ENCODE data around the gene TTC21B.

The TTC21B gene

GRCh38 chr2:165846056-165846455 lies 107.5 kb downstream of the TTC21B start:
- TF ChIP-seq REST (IDR thresholded peaks at IDR 0.05; ENCODE audit: insufficient replicate concordance, low read depth) = no peak
- no peak for TF ChIP-seq SPI1 (IDR thresholded peaks at IDR 0.05; ENCODE audit: borderline replicate concordance, low read depth)
- TF ChIP-seq GABPA (IDR thresholded peaks at IDR 0.05; ENCODE audit: low read depth) = no peak
- TF ChIP-seq POLR2AphosphoS5 (IDR thresholded peaks at IDR 0.05; ENCODE audit: low read depth) = no peak
- TF ChIP-seq, protein P1, sequence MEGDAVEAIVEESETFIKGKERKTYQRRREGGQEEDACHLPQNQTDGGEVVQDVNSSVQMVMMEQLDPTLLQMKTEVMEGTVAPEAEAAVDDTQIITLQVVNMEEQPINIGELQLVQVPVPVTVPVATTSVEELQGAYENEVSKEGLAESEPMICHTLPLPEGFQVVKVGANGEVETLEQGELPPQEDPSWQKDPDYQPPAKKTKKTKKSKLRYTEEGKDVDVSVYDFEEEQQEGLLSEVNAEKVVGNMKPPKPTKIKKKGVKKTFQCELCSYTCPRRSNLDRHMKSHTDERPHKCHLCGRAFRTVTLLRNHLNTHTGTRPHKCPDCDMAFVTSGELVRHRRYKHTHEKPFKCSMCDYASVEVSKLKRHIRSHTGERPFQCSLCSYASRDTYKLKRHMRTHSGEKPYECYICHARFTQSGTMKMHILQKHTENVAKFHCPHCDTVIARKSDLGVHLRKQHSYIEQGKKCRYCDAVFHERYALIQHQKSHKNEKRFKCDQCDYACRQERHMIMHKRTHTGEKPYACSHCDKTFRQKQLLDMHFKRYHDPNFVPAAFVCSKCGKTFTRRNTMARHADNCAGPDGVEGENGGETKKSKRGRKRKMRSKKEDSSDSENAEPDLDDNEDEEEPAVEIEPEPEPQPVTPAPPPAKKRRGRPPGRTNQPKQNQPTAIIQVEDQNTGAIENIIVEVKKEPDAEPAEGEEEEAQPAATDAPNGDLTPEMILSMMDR (IDR thresholded peaks at IDR 0.05; ENCODE audit: insufficient read depth, low read length) = no peak
- DNase-seq (ENCODE audit: low read depth in 1 of 2, low spot score in 1 of 2) = no peak
- H3K4me3 ChIP-seq (replicated peaks; ENCODE audit: insufficient read depth, low read length) = no peak overlapping the region
- H3K27ac ChIP-seq (replicated peaks) = no peak overlapping the region
- no peaks in the 10 kb centered on the region for H3K27me3 ChIP-seq (ENCODE audit: insufficient read depth, poor library complexity, severe bottlenecking)

- TF ChIP-seq SPI1 (IDR thresholded peaks at IDR 0.05; ENCODE audit: borderline replicate concordance, low read depth) (no peak), POLR2AphosphoS5 (IDR thresholded peaks at IDR 0.05; ENCODE audit: low read depth) (no peak), REST (IDR thresholded peaks at IDR 0.05; ENCODE audit: insufficient replicate concordance, low read depth) (no peak), GABPA (IDR thresholded peaks at IDR 0.05; ENCODE audit: low read depth) (no peak)
- TF ChIP-seq, protein P1 (IDR thresholded peaks at IDR 0.05; ENCODE audit: insufficient read depth, low read length) = no peak
Measured at GRCh38 chr2:165844216-165844615, 109.4 kb downstream of the TTC21B start.

GRCh38 chr2:165843351-165843750 lies 110.2 kb downstream of the TTC21B start:
- H3K27ac ChIP-seq (replicated peaks) = no peak overlapping the region
- no peak for DNase-seq (ENCODE audit: low read depth in 1 of 2, low spot score in 1 of 2)
- TF ChIP-seq SPI1 (IDR thresholded peaks at IDR 0.05; ENCODE audit: borderline replicate concordance, low read depth) (no peak), POLR2AphosphoS5 (IDR thresholded peaks at IDR 0.05; ENCODE audit: low read depth) (no peak), GABPA (IDR thresholded peaks at IDR 0.05; ENCODE audit: low read depth) (no peak), REST (IDR thresholded peaks at IDR 0.05; ENCODE audit: insufficient replicate concordance, low read depth) (no peak)
- TF ChIP-seq, protein P1 (IDR thresholded peaks at IDR 0.05; ENCODE audit: insufficient read depth, low read length) = no peak

More at GRCh38 chr2:165844216-165844615, 109.4 kb downstream of the TTC21B start:
- no peak overlapping the region for H3K27ac ChIP-seq (replicated peaks)
- H3K4me3 ChIP-seq (replicated peaks; ENCODE audit: insufficient read depth, low read length) = no peak overlapping the region
- DNase-seq (ENCODE audit: low read depth in 1 of 2, low spot score in 1 of 2) = no peak
- no peaks in the 10 kb centered on the region for H3K27me3 ChIP-seq (ENCODE audit: insufficient read depth, poor library complexity, severe bottlenecking)

More at GRCh38 chr2:165843351-165843750, 110.2 kb downstream of the TTC21B start:
- H3K27me3 ChIP-seq (ENCODE audit: insufficient read depth, poor library complexity, severe bottlenecking) = no peaks in the 10 kb centered on the region
- no peak overlapping the region for H3K4me3 ChIP-seq (replicated peaks; ENCODE audit: insufficient read depth, low read length)

Data from HL-60 (cell line).